ENCODE measurements around the gene ACTL9.

- TF ChIP-seq GATA2 (IDR thresholded peaks at IDR 0.05; ENCODE audit: low read depth, low read length) (no peak), GATA3 (IDR thresholded peaks at IDR 0.05; ENCODE audit: low read depth, low read length) (no peak)
Observed at GRCh38 chr19:8666814-8667405, 31.7 kb downstream of the ACTL9 start.
